ENCODE measurements around the gene RLN1.
"Not testable (repeated sequence)": the region's sequence is repeated elsewhere in the genome, so short reads cannot be mapped to it uniquely, and the experiment has no call there.

RLN1 gene, protein sequence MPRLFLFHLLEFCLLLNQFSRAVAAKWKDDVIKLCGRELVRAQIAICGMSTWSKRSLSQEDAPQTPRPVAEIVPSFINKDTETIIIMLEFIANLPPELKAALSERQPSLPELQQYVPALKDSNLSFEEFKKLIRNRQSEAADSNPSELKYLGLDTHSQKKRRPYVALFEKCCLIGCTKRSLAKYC

DNA sequence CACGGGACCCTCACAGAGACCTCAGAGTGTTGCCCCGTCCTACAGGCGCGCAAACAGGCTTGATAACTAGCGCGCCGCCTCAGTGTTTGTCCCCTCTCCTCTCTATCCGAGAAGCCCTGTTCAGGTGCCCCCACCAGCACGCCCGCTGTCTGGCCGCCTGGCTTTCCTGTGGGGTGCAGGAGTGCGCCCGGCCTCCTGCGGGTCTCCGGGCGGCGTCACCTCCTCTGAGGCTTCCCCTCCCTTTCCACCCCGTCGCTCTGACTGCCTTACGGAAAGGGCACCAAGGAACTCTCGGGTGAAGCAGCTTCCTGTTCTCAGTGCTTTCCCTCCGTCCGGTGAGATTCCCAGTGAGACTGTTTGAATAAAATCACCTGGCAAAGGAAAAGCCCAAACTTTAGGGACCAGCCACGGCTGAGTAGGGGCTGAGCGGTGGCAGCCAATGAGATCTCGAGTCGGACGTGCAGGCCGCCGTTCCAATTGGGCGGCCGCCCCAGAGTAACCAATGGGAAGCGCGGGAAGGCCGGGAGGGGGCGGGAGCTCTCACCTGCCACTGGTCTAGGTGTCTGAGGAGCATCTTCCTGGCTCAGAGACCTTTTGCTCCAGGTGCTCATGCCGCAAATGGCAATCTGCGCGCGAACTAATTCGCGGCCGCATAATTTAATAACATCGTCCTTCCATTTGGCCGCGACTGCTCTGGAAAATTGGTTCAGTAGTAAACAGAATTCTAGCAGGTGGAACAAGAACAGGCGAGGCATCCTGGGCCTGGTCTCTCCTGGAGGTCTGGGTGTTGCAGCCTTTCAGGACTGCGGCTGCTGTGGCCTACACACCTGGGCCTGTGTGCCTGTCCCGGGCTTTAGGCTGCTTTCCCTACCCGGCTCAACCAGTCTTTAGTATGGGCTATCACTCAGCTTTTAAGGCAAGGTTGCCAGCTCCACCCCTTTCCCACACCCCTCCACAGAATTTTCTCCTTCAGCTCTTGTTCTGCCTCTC lies at the start of gene RLN1:
Gene RLN1, minus strand, starts transcription at position 885 of the 990 bp plus-strand sequence. Its CDS starts 130 bp downstream, at position 755.
- DNase-seq (ENCODE audit: low spot score), result not testable (repeated sequence)

DNA sequence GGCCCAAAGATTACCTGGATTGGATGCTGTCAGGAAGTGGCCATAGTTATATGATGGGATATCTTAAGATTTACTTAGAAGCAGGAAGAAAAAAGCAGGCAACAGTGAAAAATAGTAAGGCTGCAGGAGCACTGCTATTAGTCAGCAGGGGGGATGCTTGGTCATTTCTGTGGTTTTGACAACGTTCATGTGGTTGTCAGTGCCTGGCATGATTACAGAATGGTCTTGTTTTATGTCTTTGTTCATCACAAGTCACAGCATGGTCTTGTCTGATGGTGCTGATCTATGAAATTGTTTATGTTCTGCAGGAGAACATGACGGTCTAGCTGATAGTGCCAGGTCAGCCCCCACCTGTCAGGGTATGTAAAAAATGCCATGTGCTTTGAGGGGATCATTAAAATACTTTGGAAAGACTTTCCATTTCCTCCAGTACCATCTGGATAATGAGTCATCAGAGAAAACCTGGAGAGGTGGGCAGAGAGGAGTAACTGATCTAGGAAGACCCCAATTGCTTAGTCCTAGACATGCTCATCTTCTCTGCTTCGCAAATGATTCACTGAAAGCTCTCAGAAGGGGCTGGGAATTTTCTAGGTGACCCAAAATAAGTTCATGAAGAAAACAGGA lies 49.5 kb upstream of the RLN1 start:
- DNase-seq (ENCODE audit: low spot score), result no peak

DNA sequence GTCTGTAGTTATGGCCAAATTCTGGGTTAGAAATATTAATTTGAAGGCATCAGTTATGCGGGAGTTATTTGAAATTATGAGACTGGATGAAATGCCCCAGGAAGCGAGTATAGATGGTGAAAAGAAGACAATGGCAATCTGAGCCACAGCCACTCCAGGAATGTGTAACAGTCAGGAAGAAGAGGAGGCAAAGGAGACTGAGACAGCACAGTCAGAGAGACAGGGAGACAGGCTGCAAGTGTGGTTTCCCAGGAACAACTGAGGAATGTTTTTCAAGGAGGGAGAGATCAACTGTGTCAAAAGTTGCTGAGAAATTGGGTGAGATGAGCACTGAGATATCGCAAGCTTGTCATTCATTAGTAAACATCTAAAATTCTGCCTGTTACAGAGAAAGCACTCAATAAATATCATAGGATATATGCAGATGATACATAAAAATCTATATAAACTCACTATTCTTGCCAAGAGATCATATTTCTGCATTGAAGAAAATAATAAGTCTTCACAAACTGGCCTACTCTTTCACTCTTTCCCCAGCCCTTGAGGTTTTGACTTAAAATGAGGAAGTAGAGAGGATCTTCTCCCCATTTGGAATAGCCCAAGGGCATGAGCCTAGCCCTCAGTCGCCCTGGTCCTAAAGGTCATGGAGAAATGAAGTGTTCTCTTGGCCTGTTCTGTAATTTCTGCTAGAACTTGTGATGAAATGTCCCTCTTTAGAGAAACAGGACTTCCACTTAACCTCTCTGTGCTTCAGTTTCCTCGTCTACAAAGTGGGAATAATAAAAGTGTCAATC lies 48.5 kb upstream of the RLN1 start:
- DNase-seq (ENCODE audit: low spot score), result no peak

DNA sequence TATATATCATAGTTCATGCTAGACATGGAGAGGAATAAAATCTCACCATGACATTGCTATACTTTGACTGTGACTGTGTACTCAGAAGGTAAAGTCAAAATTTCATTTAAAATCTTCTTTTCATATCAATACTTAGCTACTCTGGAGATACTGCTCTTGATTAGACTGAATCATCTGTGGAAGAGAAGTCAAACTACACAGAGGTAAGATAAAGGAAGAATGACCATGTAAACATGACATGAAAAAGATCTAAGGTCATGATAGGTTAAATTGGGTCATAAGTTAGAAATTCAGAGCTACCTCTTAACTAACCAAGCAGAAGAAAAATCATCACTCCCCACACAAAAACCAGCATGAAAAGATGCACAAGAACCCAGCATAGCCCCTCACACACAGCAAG lies 44.8 kb upstream of the RLN1 start:
- no peak for DNase-seq (ENCODE audit: low spot score)

DNA sequence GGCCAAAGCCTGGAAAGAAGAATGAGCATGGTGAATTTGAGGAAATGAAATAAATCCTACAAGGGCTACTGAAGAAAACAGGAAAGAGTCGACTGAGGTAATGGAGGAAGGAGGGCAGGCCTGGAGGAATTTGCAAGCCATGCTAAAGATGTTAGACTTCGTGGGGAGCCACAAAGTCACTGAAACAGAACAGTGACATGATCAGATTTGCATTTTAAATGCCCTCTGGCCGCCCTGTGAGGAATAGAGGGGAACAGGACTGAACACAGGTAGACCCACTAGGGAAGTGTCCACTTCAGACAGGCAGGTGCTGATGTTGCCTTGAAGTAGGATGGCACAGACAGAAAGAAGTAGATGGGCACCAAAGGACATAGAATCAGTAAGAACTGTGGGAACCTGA lies 42.8 kb upstream of the RLN1 start:
- no peak for DNase-seq (ENCODE audit: low spot score)

DNA sequence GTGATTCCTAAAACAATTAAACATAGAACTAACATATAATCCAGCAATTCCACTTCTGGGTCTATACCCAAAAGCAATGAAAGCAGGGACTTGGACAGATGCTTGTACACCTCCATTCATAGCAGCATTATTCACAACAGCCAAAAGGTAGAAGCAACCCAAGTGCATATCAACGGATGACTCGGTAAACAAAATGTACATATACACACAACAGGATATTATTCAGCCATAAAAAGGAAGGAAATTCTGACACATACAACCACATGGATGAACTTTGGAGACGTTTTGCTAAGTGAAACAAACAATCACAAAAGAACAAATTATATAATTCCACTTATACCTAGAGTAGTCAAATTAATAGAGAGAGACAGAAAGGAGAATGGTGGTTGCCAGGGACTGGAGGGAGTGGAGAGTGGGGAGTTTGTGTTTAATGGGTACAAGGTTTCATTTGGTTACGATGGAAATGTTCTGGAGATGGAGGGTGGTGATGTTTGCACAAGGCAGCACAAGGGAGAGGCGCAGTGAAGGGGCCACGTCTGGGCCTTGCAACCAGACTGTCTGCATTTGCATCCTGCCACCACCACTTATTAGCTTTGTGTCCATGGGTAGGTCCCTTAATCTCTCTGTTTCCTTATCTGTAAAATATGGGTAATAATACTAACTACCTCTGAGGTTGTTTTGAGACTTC lies 36.3 kb upstream of the RLN1 start:
- DNase-seq (ENCODE audit: low spot score), result no peak

DNA sequence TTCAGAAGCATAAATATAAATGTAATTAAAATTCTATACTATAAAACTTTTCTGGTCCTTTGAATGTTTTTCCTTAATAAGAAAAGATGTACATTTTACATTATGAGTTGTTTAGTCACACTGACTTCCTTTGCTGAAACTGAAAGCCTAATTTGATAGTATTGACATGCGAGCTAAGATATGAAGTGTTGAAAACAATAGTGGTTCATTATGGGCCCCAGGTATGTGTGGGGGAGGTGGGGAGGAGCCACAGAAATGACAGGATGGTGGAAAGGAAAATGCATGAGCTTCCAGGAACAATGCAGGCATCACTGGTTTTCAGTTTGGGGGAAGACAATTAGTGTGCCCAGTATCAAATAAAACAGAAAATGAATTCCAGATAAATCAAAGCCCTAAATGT lies 35.4 kb upstream of the RLN1 start:
- DNase-seq (ENCODE audit: low spot score), result no peak

DNA sequence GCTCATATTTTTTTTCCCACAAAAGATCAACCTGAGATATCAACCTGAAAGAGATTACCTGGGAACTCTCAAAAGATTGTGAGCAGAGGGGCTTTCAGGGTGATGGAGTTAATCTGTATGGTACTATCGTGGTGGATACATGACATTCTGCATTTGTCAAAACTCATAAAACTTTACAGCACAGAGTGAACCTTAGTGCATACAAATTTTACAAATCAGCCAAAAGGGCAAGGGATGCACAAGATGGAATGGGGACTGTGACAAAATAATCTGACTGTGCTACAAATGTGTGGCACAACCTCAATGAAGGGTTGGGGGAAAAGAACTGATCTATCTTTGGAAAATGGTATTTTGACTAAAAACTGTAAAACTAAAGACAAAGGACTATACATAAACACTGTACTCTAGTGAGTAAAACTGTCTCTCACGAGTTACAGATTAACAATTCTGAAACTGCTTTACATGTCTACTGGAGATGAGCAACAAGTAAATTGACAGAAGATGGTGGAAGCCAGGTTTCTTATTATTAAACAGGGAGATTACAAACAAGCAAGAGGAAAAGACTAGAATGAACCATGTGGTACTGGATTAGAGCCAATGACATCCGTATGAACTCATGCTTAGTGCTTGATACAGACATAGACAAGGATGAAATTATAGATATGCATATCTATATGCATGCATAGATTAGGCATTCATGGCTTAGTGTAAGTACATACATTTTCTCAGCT lies 24.8 kb upstream of the RLN1 start:
- no peak for DNase-seq (ENCODE audit: low spot score)

DNA sequence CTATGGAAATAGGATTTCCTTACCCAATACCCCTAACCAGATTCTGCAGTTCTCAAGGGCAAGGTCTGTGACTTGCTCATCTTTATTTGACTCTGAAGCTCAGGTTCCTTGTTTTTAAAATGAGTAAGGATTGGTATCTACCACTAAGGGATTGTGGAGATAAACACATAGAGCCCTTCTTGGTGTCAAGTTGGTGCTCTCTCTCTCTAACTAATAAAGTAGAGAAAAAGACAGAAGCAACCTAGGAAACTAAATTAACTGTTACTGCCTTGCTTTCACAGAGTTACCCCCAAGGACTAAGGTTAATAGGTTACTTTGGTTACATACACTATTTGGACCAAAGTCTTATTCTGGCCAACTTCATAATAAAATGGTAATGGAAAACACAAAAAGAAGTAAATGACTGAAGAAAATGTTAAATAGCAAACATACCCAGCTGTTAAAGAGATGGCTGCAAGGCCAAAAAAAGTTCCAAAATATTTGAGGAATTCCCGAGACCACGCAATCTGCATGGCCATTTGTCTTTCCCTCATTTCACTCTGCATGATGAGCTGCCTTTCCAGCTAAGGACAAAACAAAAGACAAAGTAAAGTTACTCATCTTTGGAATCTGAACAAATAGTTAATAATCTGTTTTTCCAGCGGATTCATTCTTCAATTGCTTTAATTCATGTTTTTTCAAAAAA lies 21.8 kb upstream of the RLN1 start:
- DNase-seq (ENCODE audit: low spot score), result no peak

DNA sequence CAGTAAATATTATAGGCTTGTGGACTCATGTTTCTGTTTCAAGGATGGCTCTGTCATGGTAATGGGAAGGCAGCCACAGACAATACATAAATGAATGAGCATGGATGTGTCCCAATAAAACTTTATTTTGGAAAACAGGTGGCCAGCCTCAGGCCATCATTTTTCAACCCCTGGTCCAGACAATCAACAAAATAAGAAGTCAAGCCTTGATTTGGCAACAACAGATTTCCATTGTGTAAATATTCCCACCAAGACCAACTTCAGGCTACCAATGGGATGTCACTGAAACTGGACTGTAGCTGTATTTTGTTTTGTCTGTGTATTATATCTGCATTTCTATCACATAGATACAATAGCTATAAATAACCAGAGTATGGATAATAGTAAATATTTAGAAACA lies 20.7 kb upstream of the RLN1 start:
- DNase-seq (ENCODE audit: low spot score), result no peak

DNA sequence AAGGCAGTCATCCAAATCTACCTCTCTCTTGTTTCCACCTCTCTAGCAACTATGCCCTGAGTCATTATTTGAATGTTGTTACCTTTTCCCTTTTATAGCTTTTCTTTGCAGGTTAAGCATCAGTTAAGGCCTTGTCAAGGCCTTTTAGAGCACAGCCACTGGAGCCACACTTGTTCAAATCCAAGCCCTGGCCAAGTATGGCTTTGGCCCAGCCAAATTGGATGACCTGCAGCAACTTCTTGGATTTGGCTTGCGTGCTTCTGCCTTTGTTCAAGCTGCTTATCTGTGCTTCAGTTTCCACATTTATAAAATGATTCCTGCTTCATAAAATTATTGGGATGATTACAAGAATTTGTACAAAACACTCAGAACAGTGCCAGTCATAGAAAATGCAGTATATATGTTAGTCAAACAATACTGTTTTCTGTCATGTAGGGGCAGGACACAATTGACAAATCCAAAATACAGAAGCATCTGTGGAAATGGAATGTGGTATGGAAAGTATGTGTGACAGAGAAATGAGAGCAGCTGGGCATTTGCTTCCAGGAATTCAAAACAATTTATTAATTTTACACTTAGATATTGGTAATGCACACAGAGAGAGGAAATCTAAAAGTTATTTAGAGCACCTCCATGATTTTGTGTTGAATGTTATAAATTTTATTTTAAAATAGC lies 17.9 kb upstream of the RLN1 start:
- DNase-seq (ENCODE audit: low spot score), result no peak

DNA sequence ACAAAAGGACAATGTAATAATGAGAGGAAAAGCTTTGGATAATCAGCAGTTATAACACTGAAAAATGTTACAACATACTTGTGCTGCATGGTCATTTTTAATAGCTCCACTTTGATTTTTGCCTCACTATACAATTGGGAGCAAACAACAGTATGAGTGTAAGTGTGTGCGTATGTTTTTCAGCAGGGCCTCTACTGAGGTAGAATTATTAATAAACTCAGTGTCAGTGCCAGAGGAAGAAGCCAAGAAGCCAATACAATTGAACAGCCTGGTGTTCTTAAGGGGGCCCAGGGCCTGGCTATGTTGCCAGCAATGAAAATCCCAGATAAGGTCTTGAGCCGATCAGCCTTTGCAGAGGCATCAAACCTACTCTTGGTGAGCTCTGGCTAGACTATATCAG lies 16.1 kb upstream of the RLN1 start:
- DNase-seq (ENCODE audit: low spot score), result no peak

DNA sequence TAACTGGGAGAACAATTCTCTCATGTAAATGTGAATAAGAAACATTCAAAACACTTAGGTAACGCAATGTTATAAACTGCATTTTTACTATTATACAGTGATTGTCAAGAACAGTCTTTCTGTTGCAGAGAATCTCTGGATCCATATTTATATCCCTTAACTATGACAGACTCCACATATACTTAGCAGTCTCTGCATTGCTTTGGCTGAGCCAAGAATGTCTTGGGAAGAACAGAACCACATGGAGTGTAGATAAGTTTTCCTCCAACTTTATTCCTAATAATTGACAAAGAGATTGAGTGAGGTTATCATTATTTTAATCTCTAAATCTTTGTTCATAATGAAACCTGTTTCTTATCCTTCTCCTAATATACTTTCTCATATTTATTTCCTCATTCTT lies 15.6 kb upstream of the RLN1 start:
- no peak for DNase-seq (ENCODE audit: low spot score)

DNA sequence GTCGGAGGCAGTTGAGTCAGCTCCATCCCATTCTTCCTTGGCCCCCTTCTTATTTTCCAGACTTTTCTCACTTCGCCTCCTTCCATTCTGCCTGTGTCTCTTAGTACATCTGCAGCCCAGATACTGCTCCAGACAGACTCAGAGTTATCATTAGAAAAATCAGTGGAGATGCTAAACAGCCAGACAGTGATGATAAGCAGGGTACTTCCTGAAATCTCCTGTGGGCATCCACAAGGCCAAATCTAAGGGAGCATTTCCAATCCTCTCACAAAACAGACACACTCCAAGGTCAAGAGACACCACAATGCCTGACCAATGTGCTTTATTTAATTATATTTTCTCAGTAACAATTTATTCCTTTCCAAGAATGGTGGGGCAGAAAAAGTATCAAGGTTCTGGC lies 14.5 kb upstream of the RLN1 start:
- no peak for DNase-seq (ENCODE audit: low spot score)

DNA sequence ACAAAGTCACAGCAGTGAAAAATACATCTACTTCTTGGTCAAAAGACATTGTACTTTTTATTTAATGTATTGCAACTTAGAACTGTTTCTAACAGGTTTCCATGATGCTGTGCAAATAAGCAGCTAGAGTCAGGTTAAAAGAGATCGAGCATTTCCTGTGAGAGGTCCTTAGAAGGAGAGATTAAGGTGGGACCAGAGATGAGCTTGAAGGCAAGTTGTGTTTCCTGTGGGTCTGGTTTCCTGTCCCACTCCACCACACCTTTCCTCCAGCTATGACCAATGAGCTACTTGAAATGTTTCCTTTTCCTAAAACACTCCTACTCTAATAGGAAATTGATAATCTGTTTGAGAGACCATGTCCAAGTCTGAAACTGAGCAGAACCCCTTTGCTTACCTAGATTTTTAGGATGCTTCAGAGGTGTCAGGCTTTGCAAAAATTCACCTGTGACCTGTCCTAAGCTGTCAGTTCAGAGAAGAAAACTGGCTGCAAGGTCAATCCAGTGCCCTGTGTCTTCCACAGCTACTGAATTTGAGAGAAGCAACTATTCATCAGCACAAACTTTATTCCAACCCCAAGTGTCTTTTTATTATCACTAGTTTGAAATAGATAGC lies 13.1 kb upstream of the RLN1 start:
- DNase-seq (ENCODE audit: low spot score), result no peak

DNA sequence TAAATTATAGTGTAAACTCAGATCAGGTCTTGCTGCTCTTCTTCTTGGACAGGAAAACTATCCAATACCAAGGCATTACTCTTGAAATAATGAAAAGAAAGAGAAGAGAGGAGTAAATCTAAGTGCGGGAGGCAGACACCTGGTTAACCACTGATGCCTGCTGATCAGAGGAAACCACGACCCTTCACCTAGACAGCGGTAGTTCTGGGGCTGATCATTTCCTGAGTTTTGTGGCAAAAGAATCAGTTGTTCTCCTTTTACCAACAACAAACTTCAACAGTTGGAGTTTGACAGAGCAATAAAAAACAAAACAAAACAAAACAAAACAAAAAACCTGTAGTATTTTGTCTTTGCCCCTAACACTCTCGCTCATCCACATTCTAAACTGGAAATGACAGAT lies 3.0 kb downstream of the RLN1 start:
- no peak for DNase-seq (ENCODE audit: low spot score)

DNA sequence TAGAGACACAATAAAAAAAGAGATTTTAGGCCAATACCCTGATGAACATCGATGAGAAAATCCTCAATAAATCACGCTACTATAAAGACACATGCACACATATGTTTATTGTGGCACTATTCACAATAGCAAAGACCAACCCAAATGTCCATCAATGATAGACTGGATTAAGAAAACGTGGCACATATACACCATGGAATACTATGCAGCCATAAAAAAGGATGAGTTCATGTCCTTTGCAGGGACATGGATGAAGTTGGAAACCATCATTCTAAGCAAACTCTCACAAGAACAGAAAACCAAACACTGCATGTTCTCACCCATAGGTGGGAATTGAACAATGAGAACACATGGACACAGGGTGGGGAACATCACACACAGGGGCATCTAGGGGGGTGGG lies 8.4 kb downstream of the RLN1 start:
- not testable (repeated sequence) for DNase-seq (ENCODE audit: low spot score)

DNA sequence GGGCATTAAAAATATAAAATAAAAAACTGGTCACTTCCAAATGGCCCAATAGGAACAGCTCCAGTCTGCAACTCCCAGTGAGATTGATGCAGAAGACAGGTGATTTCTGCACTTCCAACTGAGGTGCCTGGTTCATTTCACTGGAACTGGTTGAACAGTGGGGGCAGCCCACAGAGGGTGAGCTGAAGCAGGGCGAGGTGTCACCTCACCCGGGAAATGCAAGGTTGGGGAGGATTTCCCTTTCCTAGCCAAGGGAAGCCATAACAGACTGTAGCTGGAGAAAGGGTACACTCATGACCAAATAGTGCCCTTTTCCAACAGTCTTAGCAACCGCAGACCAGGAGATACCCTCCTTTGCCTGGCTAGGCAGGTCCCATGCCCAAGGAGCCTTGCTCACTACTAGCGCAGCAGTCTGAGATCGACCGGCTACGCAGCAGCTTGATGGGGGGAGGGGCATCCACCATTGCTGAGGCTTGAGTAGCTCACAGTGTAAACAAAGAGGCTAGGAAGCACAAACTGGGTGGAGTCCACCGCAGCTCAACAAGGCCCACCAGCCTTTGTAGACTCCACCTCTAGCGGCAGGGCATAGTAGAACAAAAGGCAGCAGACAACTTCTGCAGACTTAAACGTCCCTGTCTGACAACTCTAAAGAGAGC lies 12.7 kb downstream of the RLN1 start:
- DNase-seq (ENCODE audit: low spot score), result no peak

DNA sequence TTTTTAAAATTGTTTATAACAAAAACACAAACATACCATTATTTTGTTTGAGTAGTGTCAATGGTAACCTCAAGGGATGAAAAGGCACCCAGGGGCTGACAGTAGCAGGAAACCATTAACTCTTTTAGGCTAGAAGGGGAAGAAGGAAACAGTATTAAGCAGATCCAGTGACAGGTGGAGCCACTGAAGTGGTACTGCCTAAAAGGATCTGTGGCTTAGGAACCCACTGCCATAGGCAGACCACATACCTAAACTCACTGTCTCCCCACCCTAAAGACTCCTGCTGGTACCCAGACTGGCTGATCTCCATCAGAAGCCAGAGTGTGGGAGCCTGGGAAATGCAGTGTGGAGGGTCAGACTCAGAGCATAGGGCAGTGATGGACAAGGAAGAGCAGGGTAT lies 13.5 kb downstream of the RLN1 start:
- no peak for DNase-seq (ENCODE audit: low spot score)
